ENCODE measurements around the gene GGA2. TPM values are rescaled to one million over a fixed set of nuclear protein-coding genes. Genes with fewer than 3 reads are reported as not detected.
A peak's percentile ranks its signal among the peaks of the same experiment; 100 is the strongest.

Gene GGA2
- total RNA-seq, 6 donors from 2014 or later: 84.4 to 197 (median 164) TPM

DNA sequence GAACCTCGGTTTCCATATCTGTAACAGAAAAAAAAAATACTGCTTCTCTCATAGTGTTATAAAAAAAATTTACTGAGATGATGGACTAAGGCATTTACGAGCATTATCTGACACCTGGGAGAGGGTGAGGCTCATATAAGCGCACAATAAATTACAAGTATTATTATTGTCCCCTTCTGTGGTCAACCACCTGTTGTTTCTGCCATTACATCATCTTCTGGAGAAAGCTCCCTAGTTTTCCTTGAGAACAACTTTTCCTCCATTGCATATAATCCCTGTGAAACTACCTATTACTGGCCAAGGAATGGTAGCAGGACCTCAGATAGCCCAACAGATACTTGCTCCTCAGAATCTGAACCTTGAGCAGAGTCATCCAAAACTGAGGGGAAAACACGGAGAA lies 11.7 kb upstream of the GGA2 start:
- H3K9me3 ChIP-seq: no peaks in the 10 kb centered on the region
- H3K4me1 ChIP-seq: peaks cover 0 to 12% (median 0%) of the 10 kb centered on the region in 4 donors
- 96% methylated on average over 4 of the region's 4 CpGs for WGBS, 2 donors
- peaks cover 0 to 42% (median 28%) of the 10 kb centered on the region in 4 donors for H3K36me3 ChIP-seq
- no peak overlapping the region for H3K4me3 ChIP-seq
- H3K27ac ChIP-seq: no peak overlapping the region
- no peaks in the 10 kb centered on the region for H3K27me3 ChIP-seq
- DNase-seq: no peak
- TF ChIP-seq POLR2A (IDR thresholded peaks at IDR 0.05) (no peak), POLR2AphosphoS5 (IDR thresholded peaks at IDR 0.05) (no peak), EP300 (IDR thresholded peaks at IDR 0.05) (no peak)
- TF ChIP-seq, protein P1, sequence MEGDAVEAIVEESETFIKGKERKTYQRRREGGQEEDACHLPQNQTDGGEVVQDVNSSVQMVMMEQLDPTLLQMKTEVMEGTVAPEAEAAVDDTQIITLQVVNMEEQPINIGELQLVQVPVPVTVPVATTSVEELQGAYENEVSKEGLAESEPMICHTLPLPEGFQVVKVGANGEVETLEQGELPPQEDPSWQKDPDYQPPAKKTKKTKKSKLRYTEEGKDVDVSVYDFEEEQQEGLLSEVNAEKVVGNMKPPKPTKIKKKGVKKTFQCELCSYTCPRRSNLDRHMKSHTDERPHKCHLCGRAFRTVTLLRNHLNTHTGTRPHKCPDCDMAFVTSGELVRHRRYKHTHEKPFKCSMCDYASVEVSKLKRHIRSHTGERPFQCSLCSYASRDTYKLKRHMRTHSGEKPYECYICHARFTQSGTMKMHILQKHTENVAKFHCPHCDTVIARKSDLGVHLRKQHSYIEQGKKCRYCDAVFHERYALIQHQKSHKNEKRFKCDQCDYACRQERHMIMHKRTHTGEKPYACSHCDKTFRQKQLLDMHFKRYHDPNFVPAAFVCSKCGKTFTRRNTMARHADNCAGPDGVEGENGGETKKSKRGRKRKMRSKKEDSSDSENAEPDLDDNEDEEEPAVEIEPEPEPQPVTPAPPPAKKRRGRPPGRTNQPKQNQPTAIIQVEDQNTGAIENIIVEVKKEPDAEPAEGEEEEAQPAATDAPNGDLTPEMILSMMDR (IDR thresholded peaks at IDR 0.05): no peak
- no peak for ATAC-seq (ENCODE audit: low FRiP score in 2 of 2)

DNA sequence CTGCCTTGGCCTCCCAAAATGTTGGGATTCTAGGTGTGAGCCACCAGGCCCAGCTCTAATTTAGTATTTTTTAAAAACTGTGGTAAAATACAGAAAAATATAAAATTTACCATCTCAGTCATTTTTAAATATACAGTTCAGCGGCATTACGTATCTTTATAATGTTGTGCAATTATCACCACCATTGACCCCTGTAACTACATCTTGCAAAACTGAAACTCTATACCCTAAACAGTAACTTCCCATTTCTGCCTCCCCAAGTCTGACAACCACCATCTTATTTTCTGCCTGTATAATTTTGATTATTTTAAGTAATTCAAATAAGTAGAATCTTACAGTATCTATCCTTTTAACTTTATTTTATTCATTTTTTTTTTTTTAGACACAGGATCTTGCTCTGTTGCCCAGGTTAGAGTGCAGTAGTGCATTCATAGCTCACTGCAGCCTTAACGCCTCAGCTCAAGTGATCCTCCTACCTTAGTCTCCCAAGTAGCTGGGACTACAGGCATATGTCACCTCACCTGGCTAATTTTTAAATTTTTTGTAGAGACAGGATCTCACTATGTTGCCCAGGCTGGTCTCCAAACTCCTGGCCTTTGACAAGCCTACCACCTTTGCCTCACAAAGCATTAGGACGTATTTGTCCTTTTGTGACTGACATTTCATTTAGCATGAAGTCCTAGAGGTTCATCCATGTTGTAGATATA lies 10.9 kb upstream of the GGA2 start:
- TF ChIP-seq, protein P1 (IDR thresholded peaks at IDR 0.05): no peak
- peaks cover 0 to 38% (median 28%) of the 10 kb centered on the region in 4 donors for H3K36me3 ChIP-seq
- peak in 1 of 2 donors; percentile 65 for ATAC-seq (ENCODE audit: low FRiP score in 2 of 2)
- no peak for DNase-seq
- H3K27me3 ChIP-seq: no peaks in the 10 kb centered on the region
- no peaks in the 10 kb centered on the region for H3K9me3 ChIP-seq
- no peak overlapping the region for H3K4me3 ChIP-seq
- 73 to 83% methylated on average over 3 of the region's 4 CpGs for WGBS, 2 donors
- peak overlapping the region in 3 of 4 donors; percentile 58 to 61 (median 61) for H3K27ac ChIP-seq
- peaks cover 0 to 12% (median 0%) of the 10 kb centered on the region in 4 donors for H3K4me1 ChIP-seq

DNA sequence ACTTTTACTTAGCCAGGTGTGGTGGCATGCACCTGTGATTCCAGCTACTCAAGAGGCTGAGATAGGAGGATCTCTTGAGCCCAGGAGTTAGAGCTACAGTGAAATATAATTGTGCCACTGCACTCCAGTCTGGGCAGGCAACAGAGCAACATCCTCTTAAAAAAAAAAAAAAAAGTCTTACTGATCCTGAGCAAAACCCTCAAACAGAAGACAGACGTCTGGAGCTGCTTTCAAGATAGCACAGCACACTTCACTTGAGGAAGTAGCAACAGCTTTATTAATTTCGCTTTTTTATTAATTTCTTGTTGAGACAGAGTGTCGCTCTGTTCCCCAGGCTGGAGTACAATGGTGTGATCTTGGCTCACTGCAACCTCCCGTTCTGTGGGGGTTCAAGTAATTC lies 10.2 kb upstream of the GGA2 start:
- DNase-seq (no peak), ATAC-seq (ENCODE audit: low FRiP score in 2 of 2) (no peak)
- Histone ChIP-seq H3K9me3 (no peaks in the 10 kb centered on the region), H3K27ac (peak overlapping the region in 3 of 4 donors; percentile 58 to 61 (median 61)), H3K27me3 (no peaks in the 10 kb centered on the region), H3K4me1 (peaks cover 0 to 12% (median 0%) of the 10 kb centered on the region in 4 donors), H3K36me3 (peaks cover 0 to 37% (median 27%) of the 10 kb centered on the region in 4 donors), H3K4me3 (no peak overlapping the region)
- no peak for TF ChIP-seq POLR2AphosphoS5 (IDR thresholded peaks at IDR 0.05)
- TF ChIP-seq POLR2A (IDR thresholded peaks at IDR 0.05): no peak
- no peak for TF ChIP-seq EP300 (IDR thresholded peaks at IDR 0.05)
- TF ChIP-seq, protein P1 (IDR thresholded peaks at IDR 0.05): no peak
- 63 to 82% methylated on average over 4 of the region's 4 CpGs for WGBS, 2 donors

DNA sequence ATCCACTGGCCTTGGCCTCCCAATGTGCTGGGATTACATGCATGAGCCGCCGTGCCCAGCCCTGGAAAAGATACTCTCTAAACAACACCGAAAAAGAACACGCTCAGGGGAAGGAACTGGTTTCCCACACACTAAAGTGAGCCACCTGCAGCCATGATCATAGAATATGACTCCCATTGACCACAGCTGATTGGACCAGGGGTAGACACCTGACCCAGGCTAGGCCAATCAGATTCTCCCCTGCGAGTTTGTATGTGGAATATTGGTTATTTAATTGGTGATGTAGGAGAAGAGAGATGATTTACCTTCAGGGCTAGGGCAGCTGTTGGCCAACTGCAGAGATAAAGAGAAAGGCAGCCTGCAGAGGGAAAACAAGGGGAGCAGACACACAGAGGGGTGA lies 9.0 kb upstream of the GGA2 start:
- Histone ChIP-seq H3K9me3 (no peaks in the 10 kb centered on the region), H3K36me3 (peaks cover 0 to 25% (median 16%) of the 10 kb centered on the region in 4 donors), H3K27ac (no peak overlapping the region), H3K4me3 (no peak overlapping the region), H3K27me3 (no peaks in the 10 kb centered on the region), H3K4me1 (peaks cover 0 to 12% (median 0%) of the 10 kb centered on the region in 4 donors)
- DNase-seq (no peak), ATAC-seq (ENCODE audit: low FRiP score in 2 of 2) (no peak)
- WGBS, 2 donors: 93 to 95% methylated on average over 5 of the region's 5 CpGs
- TF ChIP-seq, protein P1 (IDR thresholded peaks at IDR 0.05): no peak
- TF ChIP-seq POLR2AphosphoS5 (IDR thresholded peaks at IDR 0.05) (no peak), POLR2A (IDR thresholded peaks at IDR 0.05) (no peak), EP300 (IDR thresholded peaks at IDR 0.05) (no peak)
